BLaER1 treated with 17β-estradiol and CSF1 and Interleukin-3, amounts not matched to agents 10 nM and 100 nM (cell line): ENCODE measurements around the gene SNX18.
A peak's percentile ranks its signal among the peaks of the same experiment; 100 is the strongest.

ENCODE experiments used
- H3K27ac ChIP-seq, 11 experiments: shearing (Covaris generic); formaldehyde crosslinking; 2 replicates each; pipeline ENCODE4 v1.8.1; 2022
- H3K27me3 ChIP-seq, 11 experiments: shearing (Covaris generic); formaldehyde crosslinking; 2 replicates each; pipeline ENCODE4 v1.8.1; 2022
- H3K36me3 ChIP-seq, 11 experiments: shearing (Covaris generic); formaldehyde crosslinking; 2 replicates each; pipeline ENCODE4 v1.8.1; 2022
- H3K4me1 ChIP-seq, 10 experiments: shearing (Covaris generic); formaldehyde crosslinking; 2 replicates each; pipeline ENCODE4 v1.8.1; 2022
- H3K4me2 ChIP-seq, 11 experiments: shearing (Covaris generic); formaldehyde crosslinking; 2 replicates each; pipeline ENCODE4 v1.8.1; 2022
- H3K4me3 ChIP-seq, 10 experiments: shearing (Covaris generic); formaldehyde crosslinking; 2 replicates each; pipeline ENCODE4 v1.8.1; 2022
- H3K9ac ChIP-seq, 11 experiments: shearing (Covaris generic); formaldehyde crosslinking; 2 replicates each; pipeline ENCODE4 v1.8.1; 2022
- H3K9me3 ChIP-seq, 11 experiments: shearing (Covaris generic); formaldehyde crosslinking; replicated peaks in 1 of 11; 2 replicates each; pipeline ENCODE4 v1.8.1; 2022
- H4K20me1 ChIP-seq, 11 experiments: shearing (Covaris generic); formaldehyde crosslinking; 2 replicates each; pipeline ENCODE4 v1.8.1; 2022
- Cebpa-rat ChIP-seq, 11 experiments: shearing (Covaris generic); IDR thresholded peaks; 2 replicates each; pipeline ENCODE4 v1.8.1; 2022

SNX18 gene, protein sequence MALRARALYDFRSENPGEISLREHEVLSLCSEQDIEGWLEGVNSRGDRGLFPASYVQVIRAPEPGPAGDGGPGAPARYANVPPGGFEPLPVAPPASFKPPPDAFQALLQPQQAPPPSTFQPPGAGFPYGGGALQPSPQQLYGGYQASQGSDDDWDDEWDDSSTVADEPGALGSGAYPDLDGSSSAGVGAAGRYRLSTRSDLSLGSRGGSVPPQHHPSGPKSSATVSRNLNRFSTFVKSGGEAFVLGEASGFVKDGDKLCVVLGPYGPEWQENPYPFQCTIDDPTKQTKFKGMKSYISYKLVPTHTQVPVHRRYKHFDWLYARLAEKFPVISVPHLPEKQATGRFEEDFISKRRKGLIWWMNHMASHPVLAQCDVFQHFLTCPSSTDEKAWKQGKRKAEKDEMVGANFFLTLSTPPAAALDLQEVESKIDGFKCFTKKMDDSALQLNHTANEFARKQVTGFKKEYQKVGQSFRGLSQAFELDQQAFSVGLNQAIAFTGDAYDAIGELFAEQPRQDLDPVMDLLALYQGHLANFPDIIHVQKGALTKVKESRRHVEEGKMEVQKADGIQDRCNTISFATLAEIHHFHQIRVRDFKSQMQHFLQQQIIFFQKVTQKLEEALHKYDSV

DNA sequence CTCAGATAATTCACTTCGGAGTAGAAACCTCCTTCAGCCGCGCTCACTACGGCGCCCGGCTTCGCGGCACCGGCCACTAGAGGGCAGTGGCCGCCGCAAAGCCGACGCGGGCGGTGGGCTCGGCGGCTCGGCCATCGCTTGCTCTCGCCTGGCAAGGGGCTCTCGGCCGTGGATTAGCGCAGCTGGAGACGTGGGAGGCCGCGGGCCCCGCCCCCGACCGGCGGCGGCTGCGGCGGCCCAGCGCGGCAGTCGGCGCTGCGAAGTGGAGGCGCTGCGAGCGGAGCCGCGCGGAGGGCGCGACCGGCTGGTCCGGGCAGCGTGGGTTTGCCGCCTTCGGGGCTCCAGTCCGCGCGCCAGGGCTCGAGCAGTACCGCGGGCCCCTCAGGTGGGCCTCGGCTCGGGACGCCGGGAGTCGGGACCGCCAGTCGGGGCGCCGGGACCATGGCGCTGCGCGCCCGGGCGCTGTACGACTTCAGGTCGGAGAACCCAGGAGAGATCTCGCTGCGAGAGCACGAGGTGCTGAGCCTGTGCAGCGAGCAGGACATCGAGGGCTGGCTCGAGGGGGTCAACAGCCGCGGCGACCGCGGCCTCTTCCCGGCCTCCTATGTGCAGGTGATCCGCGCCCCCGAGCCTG is at the start of gene SNX18:
Gene SNX18, plus strand, starts transcription at position 248 of the 634 bp plus-strand sequence. Its CDS starts 194 bp downstream, at position 442.
- H3K4me3 ChIP-seq: peak within 1 kb of the TSS; percentile 77 to 99 (median 88)
- H4K20me1 ChIP-seq: peaks cover 0 to 48% (median 20%) of the 10 kb centered on the region in 11 experiments; a peak in 18 of 22 replicates
- peaks cover 12 to 44% (median 35%) of the 10 kb centered on the region in 10 experiments for H3K4me1 ChIP-seq
- H3K36me3 ChIP-seq: peaks cover 4 to 39% (median 25%) of the 10 kb centered on the region in 11 experiments; a peak in 18 of 22 replicates
- H3K27me3 ChIP-seq: no peaks in the 10 kb centered on the region
- peak within 1 kb of the TSS; percentile 83 to 99 (median 98) for H3K4me2 ChIP-seq
- peaks cover 0 to 11% (median 0%) of the 10 kb centered on the region in 11 experiments; a peak in 5 of 22 replicates for H3K9me3 ChIP-seq
- H3K27ac ChIP-seq: peak within 1 kb of the TSS; percentile 89 to 95 (median 92)
- peak within 1 kb of the TSS; percentile 86 to 96 (median 93) for H3K9ac ChIP-seq
- no peak for TF ChIP-seq Cebpa-rat (IDR thresholded peaks at IDR 0.05)

DNA sequence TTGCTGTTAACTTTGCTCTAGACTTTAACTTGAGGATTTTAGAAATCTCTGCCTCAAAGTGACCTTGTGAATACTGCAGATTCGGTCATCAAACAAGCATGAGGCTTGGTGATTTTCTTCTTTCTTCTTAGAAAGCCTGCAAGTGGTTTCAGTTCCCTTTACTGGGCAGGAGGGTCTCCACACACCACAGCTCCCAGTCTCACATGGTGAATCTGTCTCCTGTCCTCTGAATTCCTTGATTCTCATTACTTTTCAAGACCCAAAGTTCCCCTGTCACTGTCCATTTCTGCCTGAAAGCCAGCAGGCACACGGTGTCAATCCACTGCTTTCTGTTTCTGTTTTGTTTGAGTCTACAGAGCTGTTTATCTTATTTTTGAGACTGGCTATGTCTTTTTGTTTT is 47.9 kb upstream of the SNX18 start:
- H4K20me1 ChIP-seq: no peaks in the 10 kb centered on the region
- no peak for TF ChIP-seq Cebpa-rat (IDR thresholded peaks at IDR 0.05)
- no peaks in the 10 kb centered on the region for H3K36me3 ChIP-seq
- no peak overlapping the region for H3K4me3 ChIP-seq
- no peaks in the 10 kb centered on the region for H3K27me3 ChIP-seq
- peaks cover 9 to 17% (median 13%) of the 10 kb centered on the region in 10 experiments for H3K4me1 ChIP-seq
- peak overlapping the region; percentile 13 to 73 (median 41) for H3K4me2 ChIP-seq
- 0 out of 22 replicates have a peak overlapping the region, but pooled peaks of 1 of the 11 experiments have one; percentile 28 for H3K9ac ChIP-seq
- peak overlapping the region in 1 of 11 experiments; percentile 11; a peak in 1 of 22 replicates for H3K27ac ChIP-seq
- H3K9me3 ChIP-seq: peaks cover 12 to 19% (median 18%) of the 10 kb centered on the region in 11 experiments

GRCh38 chr5:54470128-54470527 is 47.4 kb upstream of the SNX18 start:
- Histone ChIP-seq H3K4me3 (no peak overlapping the region), H3K4me1 (peaks cover 9 to 17% (median 13%) of the 10 kb centered on the region in 10 experiments), H3K27me3 (no peaks in the 10 kb centered on the region), H4K20me1 (no peaks in the 10 kb centered on the region), H3K4me2 (peak overlapping the region; percentile 13 to 73 (median 41); a peak in 20 of 22 replicates), H3K9ac (no peak overlapping the region), H3K36me3 (no peaks in the 10 kb centered on the region), H3K27ac (no peak overlapping the region), H3K9me3 (peaks cover 12 to 19% (median 18%) of the 10 kb centered on the region in 11 experiments)
- no peak for TF ChIP-seq Cebpa-rat (IDR thresholded peaks at IDR 0.05)

- H4K20me1 ChIP-seq: no peaks in the 10 kb centered on the region
- H3K9me3 ChIP-seq: peaks cover 12 to 16% (median 13%) of the 10 kb centered on the region in 11 experiments
- no peaks in the 10 kb centered on the region for H3K36me3 ChIP-seq
- peak overlapping the region in 6 of 11 experiments; percentile 13 to 45 (median 34); a peak in 9 of 22 replicates for H3K4me2 ChIP-seq
- no peak overlapping the region for H3K27ac ChIP-seq
- H3K4me1 ChIP-seq: peaks cover 9 to 17% (median 13%) of the 10 kb centered on the region in 10 experiments
- no peak overlapping the region for H3K9ac ChIP-seq
- no peak overlapping the region for H3K4me3 ChIP-seq
- no peaks in the 10 kb centered on the region for H3K27me3 ChIP-seq
- no peak for TF ChIP-seq Cebpa-rat (IDR thresholded peaks at IDR 0.05)
Observed at GRCh38 chr5:54470677-54471076, 46.9 kb upstream of the SNX18 start.

DNA sequence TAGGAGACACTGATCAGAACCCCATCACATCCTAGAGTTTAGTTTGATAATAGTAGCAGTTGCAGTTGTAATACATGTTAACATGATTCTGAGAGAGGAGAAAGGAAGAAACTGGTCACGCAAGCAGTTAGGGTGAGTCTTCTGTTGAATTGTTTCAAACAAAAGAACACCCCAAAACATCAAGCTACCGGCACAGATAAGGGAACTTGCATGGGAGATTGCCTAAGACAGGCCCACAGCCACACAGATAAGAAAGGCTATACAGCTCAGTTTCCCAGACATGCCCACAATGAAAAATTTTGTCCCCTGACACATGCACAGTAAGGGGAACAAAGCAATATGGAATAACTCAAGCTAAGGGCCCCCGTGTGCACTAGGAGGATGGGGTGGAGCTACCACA is 46.2 kb upstream of the SNX18 start:
- peaks cover 5 to 9% (median 6%) of the 10 kb centered on the region in 11 experiments; a peak in 21 of 22 replicates for H3K9me3 ChIP-seq
- H3K4me2 ChIP-seq: no peak overlapping the region
- no peaks in the 10 kb centered on the region for H3K27me3 ChIP-seq
- no peaks in the 10 kb centered on the region for H4K20me1 ChIP-seq
- no peak overlapping the region for H3K27ac ChIP-seq
- no peaks in the 10 kb centered on the region for H3K36me3 ChIP-seq
- H3K4me3 ChIP-seq: no peak overlapping the region
- H3K9ac ChIP-seq: no peak overlapping the region
- peaks cover 9 to 17% (median 13%) of the 10 kb centered on the region in 10 experiments for H3K4me1 ChIP-seq
- TF ChIP-seq Cebpa-rat (IDR thresholded peaks at IDR 0.05): no peak

DNA sequence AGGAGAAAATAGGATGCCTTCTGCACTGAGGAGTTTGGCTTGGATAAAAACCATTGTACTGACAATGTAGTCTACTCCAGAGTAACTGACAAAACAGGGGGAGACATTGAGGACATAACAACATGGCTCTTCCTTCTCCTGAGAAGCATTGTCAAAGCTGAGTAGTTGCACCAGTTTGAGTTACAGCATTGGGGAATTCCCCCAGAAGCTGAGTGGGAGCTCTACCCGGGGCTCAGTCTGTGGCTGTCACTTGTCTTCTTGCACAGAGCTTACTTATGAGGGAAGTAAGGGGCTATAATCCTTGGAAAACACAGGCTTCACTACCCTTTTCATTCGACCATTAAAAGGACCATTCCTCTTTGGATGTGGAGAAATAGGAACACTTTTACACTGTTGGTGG is 40.9 kb upstream of the SNX18 start:
- no peak overlapping the region for H3K4me3 ChIP-seq
- H3K9me3 ChIP-seq: peaks cover 0 to 19% (median 6%) of the 10 kb centered on the region in 11 experiments; a peak in 11 of 22 replicates

GRCh38 chr5:54477941-54478478 is 39.5 kb upstream of the SNX18 start:
- TF ChIP-seq Cebpa-rat (IDR thresholded peaks at IDR 0.05): no peak
- Histone ChIP-seq H3K4me1 (peaks cover 0 to 15% (median 10%) of the 10 kb centered on the region in 10 experiments; a peak in 10 of 20 replicates), H3K9ac (no peak overlapping the region), H3K27ac (no peak overlapping the region), H3K9me3 (peaks cover 0 to 27% (median 6%) of the 10 kb centered on the region in 11 experiments; a peak in 11 of 22 replicates), H4K20me1 (no peaks in the 10 kb centered on the region), H3K4me2 (no peak overlapping the region), H3K36me3 (no peaks in the 10 kb centered on the region), H3K27me3 (no peaks in the 10 kb centered on the region), H3K4me3 (no peak overlapping the region)

More for the DNA sequence above, 40.9 kb upstream of the SNX18 start:
- H3K27me3 ChIP-seq: no peaks in the 10 kb centered on the region
- H3K27ac ChIP-seq: no peak overlapping the region
- no peak overlapping the region for H3K4me2 ChIP-seq
- no peak overlapping the region for H3K9ac ChIP-seq
- peaks cover 0 to 15% (median 10%) of the 10 kb centered on the region in 10 experiments; a peak in 10 of 20 replicates for H3K4me1 ChIP-seq
- H4K20me1 ChIP-seq: no peaks in the 10 kb centered on the region
- no peaks in the 10 kb centered on the region for H3K36me3 ChIP-seq
- TF ChIP-seq Cebpa-rat (IDR thresholded peaks at IDR 0.05): no peak

- no peak overlapping the region for H3K27ac ChIP-seq
- H3K4me2 ChIP-seq: peak overlapping the region in 6 of 11 experiments; percentile 0 to 50 (median 20); a peak in 7 of 22 replicates
- H3K36me3 ChIP-seq: no peaks in the 10 kb centered on the region
- H3K9me3 ChIP-seq: peaks cover 0 to 27% (median 6%) of the 10 kb centered on the region in 11 experiments; a peak in 11 of 22 replicates
- H3K9ac ChIP-seq: no peak overlapping the region
- H3K27me3 ChIP-seq: no peaks in the 10 kb centered on the region
- TF ChIP-seq Cebpa-rat (IDR thresholded peaks at IDR 0.05): no peak
- H3K4me1 ChIP-seq: peaks cover 0 to 15% (median 10%) of the 10 kb centered on the region in 10 experiments; a peak in 10 of 20 replicates
- no peaks in the 10 kb centered on the region for H4K20me1 ChIP-seq
- no peak overlapping the region for H3K4me3 ChIP-seq
Observed at GRCh38 chr5:54480296-54480695, 37.3 kb upstream of the SNX18 start.
